GM20431 (cell line): ENCODE measurements around the gene VWA8.
"Not testable (repeated sequence)": the region's sequence is repeated elsewhere in the genome, so short reads cannot be mapped to it uniquely, and the experiment has no call there.

ENCODE experiments used
- in situ Hi-C: fragments of 300-500 bp; cut with MseI, MboI; formaldehyde crosslinking; loops from one replicate; pipeline ENCODE4 v1.15.0; 2020; ENCODE audit warnings: low sequenced_read_pairs; ENCODE audit not compliant: unreplicated experiment

The VWA8 gene

DNA sequence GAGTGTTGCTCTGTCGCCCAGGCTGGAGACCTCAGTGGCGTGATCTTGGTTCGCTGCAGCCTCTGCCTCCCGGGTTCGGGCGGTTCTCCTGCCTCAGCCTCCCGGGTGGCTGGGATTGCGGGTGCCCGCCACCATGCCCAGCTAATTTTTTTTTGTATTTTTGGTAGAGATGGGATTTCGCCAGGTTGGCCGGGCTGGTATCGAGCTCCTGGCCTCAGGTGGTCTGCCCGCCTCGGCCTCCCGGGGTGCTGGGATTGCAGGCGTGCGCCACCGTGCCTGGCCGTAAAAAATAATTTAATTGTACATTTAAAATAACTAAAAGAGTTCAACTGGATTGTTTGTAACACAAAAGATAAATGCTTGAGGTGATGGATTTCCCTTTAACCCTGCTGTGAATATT, 387.3 kb downstream of the VWA8 start:
- in situ Hi-C loops = not testable (repeated sequence)

GRCh38 chr13:41571817-41572340, 389.0 kb downstream of the VWA8 start:
- in situ Hi-C loops = not testable (repeated sequence)

DNA sequence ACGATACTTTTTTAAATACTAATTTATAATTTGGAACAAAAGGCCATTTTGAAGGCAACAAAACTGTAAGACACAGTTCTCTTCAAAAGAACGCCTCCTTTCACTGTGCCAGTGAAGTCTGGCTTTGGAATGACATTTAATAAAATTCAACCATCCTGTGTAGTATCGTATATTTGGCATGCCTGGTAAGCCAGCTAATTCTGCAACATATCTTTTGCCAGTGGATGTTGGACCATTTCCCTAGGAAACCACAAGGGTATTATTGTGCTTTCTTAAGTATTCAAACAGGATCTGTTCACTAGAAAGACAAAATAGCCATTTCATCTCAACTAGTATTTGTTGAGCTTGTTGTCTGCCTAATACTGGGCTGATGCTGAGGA, 391.9 kb downstream of the VWA8 start:
- in situ Hi-C loops = no loop called here

- in situ Hi-C loops = no loop called here
Measured at GRCh38 chr13:41568143-41568971, 392.6 kb downstream of the VWA8 start.

- in situ Hi-C loops = no loop called here
Measured at GRCh38 chr13:41567363-41567762, 393.5 kb downstream of the VWA8 start.

GRCh38 chr13:41565846-41566245, 395.1 kb downstream of the VWA8 start:
- in situ Hi-C loops = no loop called here

- in situ Hi-C loops = no loop called here
Measured at GRCh38 chr13:41565216-41565615, 395.7 kb downstream of the VWA8 start.

DNA sequence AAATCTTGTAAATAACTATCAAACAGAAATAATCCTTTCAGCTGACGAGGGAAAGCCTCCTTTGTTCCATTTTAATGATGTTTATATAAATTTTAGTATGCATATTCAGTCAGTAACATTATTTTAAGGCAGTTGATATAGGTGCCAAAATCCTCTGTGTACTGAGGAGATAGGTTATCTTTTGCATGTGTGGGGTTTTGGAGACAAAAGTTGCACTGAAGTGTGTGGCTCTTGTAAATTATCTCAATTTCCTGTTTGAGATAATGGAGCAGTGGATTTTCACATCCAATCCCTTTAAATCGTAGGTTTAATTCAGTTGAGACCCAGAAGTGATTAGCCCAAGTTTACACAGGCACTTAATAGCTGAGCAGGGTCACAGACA, 396.9 kb downstream of the VWA8 start:
- in situ Hi-C loops = no loop called here

GRCh38 chr13:41563341-41563983, 397.4 kb downstream of the VWA8 start:
- in situ Hi-C loops = no loop called here

DNA sequence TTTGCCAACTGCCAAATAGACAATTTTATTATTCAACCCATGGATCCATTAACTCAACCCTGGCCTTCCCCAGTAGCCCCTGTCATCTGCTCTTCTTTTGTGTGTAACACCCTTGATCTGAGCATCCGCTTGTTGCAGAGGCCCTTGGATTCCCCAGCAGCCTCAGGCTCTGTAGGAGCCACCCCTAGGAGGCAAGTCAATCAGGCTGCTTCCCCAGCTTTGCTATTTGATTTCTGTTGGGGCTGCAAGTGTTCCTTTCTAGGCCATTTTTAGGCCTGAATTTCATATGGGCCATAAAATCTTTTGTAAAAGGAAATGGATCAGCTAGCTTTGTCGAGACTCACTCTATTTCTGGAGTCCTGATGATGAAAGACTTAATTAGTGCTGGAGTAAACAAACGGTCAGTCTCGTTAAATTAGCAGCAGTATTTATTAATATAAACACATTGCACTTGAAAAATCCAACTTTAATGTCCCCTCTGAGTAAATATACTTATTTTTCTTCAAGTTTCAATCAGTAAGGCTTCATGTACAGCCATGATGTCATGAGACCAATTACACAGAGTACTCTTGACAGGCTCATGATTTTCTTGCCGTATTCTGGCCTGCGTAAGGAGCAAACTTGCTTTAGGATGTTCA, 398.2 kb downstream of the VWA8 start:
- in situ Hi-C loops = no loop called here

DNA sequence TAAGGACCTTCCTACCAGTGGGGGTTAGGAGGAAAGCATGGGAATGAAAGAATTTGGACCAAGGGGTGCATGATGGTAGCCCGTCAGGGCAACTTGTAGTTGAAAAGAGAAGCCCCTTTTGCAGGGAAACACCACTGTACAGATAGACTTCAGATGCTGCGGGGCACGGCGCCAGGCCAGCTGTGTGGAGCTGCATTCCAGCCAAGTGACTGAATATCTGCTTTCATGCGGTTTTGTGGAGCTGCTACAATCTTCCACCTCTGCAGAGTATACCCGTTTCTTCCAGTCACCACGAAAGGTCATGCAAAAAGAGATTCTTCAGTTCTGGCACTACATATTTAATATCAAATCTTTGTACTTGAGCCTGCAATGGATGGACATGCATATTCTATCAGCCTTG, 398.8 kb downstream of the VWA8 start:
- in situ Hi-C loops = no loop called here

DNA sequence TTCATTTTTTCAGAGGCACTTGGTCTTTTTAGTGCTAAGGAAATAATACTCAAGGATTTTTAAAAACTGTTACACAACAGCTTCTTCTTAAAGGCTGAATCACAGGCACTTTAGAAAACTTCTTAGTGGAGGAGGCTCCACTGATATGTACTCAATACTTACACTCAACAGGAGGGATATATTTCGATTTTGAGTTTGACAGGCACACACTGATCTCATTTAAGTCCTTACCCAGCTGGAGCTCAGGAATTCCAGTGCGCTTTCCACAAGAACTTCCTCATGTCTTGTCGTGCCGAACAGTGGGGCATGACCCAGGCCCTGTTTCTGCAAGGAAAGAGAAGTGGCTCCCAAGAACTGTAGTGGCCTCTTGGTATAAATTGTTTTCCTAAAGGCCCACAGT, 399.7 kb downstream of the VWA8 start:
- in situ Hi-C loops = no loop called here

DNA sequence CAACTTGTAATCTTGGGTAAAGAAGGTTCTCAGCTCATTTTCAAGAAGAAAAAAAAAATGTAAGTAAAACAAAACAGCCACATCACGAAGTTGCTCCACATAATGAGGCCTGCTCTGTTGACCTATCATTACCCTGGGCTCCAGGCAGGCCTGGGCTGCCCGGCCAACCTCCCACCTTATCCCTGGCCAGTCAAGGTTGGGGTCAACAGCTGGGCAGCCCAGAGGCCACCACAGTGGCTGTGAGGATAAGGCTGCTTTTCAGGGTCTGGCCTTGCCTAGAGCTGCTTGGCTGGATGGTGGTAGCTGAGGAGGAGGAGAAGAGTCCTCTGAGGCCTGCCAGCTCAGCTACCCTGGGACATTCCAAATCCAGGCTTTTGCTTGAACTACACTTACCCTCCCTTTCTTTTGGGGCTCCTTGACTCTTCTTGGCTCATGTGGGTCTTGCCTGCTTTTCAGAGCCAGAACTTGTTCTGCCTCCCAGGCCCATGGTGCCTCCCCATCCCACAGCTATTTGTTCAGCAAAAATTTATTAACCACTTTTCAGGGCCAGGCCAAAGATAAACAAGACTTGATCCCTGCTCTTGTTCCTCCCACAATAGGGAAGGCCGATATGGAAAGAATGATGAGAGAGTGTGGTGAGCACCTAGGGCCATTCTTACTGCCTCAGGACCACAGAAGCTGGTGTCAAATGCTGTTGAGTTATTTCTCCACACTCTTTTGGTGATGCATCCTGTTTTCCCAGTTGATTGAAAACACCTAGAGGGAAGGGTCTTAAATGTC, 401.9 kb downstream of the VWA8 start:
- in situ Hi-C loops = no loop called here

GRCh38 chr13:41557719-41558118, 403.2 kb downstream of the VWA8 start:
- in situ Hi-C loops = no loop called here

DNA sequence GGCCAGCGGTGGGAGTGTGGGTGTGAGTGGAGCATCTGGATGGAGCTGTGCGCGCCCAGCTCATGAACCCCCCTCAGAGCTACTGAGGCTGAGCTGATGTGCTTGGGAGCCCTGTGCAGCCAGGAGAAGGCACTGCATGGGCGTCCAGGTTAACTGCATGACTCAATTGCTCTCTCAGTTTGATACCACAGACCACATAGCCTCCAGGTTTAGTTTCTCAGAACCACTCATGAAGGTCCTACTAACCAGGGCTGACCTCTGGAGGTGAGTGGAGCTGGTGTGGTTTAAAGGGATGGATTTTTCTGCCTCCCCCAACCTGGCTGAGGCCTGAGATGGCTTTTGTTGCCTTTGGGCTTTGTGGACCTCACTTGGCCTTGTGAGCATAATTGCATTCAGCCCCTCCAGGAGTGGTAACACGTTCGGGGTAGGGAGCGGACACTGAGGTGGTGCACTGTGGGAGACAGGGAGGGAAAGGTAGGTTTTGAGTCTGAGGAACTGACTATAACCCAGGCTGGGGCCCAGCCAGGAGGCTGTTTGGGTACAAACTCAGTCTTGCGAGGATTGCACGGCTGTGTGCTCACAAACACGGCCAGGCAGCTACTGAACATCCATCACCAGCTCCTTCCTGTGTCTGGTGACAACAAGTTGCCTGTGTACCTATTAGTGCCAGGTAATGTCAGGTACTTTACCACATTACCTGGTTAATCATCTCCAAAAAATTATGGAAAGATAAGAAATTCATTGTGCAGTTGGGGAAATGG, 406.1 kb downstream of the VWA8 start:
- in situ Hi-C loops = no loop called here

GRCh38 chr13:41554180-41554579, 406.7 kb downstream of the VWA8 start:
- in situ Hi-C loops = no loop called here

DNA sequence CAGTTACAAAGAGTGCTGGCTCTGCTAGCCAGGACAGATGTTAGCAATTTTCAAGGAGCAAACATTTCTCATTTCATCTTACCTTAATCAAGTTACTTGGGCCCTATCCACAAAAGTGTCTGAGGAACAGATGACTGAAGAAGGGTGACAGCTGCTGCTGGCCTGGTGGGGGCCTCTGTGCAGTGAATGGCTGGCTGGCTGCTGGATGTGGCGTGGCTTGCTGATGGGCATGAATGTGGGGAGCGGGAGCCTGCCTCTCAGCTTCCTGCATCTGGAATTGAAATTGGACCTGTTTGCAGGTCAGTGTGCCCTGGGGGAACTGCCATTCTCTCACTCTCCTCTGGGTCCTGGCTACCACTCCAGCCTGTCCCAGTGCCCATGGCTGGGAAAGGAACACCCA, 408.9 kb downstream of the VWA8 start:
- in situ Hi-C loops = no loop called here

- in situ Hi-C loops = no loop called here
Measured at GRCh38 chr13:41550276-41550675, 410.6 kb downstream of the VWA8 start.

- in situ Hi-C loops = no loop called here
Measured at GRCh38 chr13:41549491-41549890, 411.4 kb downstream of the VWA8 start.

DNA sequence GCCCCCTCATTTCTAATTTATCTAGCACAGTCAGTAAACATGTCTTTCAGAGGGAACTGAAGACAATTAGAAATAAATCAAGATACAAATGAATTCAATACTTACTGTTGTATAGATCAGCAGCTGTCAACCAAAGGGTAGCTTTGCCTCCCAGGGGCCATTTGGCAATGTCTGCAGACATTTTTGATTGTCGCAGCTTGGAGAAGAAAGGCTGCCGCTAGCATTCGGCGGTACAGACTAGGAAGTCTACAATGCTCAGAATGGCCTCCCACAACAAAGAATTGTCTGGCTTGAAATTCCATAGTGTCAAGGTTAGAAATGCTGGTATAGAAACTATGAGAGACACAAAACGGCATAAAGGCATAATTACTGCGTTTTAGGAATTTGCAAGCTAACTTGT, 412.0 kb downstream of the VWA8 start:
- in situ Hi-C loops = no loop called here
